ENCODE measurements around the gene PLCB1.

Gene PLCB1

DNA sequence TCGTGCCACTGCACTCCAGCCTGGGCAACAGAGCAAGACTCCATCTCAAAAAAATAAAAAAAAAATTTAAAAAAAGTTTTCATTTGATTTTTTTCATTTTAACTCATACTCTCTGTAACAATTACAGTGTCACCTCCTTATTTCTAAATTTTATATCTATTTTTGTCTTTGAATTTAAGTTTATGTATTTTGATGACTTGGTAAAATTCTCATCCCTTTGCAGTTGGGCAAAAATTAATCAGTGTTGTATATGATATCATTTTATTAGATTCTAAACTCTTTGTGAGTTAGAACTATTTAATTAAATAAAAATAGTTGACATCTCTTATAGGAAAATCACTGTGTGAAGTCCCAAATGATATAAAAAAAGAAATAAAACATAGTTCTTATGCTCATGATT lies 270.7 kb downstream of the PLCB1 start:
- TF ChIP-seq, protein P1, sequence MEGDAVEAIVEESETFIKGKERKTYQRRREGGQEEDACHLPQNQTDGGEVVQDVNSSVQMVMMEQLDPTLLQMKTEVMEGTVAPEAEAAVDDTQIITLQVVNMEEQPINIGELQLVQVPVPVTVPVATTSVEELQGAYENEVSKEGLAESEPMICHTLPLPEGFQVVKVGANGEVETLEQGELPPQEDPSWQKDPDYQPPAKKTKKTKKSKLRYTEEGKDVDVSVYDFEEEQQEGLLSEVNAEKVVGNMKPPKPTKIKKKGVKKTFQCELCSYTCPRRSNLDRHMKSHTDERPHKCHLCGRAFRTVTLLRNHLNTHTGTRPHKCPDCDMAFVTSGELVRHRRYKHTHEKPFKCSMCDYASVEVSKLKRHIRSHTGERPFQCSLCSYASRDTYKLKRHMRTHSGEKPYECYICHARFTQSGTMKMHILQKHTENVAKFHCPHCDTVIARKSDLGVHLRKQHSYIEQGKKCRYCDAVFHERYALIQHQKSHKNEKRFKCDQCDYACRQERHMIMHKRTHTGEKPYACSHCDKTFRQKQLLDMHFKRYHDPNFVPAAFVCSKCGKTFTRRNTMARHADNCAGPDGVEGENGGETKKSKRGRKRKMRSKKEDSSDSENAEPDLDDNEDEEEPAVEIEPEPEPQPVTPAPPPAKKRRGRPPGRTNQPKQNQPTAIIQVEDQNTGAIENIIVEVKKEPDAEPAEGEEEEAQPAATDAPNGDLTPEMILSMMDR (IDR thresholded peaks at IDR 0.05) = no peak

DNA sequence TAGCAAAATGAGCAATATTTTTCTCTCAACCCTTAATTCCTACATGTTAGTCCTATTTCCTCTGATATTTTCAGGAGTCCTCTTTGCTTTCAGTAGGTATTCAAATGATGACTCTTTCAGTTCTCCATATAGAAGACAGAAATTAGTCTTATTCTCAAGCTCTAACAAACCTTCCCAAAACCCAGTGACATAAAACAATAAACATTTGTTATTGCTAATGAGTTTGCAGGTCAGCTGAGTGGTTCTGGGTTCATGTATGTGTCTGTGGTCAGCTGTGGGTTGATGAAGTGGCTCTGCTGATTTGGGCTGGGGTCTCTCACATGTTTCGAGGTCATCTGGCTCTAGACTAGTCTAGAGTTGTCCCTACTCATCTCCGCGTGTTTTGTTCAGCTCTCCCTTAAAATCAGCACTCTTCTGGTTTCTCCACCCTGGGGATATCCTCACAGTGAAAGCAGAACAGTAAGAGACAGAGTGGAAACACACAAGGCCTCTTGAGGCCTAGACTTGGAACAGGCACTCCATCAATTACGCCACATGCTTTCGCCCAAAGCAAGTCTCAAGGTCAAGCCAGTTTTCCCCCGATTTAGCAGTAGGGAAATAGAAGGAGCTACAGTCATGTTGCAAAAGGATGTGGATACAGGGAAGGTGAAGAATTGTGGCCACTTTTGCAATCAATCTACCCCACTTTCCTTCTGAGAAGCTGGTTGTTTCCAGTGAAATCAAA lies 273.0 kb downstream of the PLCB1 start:
- TF ChIP-seq, protein P1 (IDR thresholded peaks at IDR 0.05) = no peak

DNA sequence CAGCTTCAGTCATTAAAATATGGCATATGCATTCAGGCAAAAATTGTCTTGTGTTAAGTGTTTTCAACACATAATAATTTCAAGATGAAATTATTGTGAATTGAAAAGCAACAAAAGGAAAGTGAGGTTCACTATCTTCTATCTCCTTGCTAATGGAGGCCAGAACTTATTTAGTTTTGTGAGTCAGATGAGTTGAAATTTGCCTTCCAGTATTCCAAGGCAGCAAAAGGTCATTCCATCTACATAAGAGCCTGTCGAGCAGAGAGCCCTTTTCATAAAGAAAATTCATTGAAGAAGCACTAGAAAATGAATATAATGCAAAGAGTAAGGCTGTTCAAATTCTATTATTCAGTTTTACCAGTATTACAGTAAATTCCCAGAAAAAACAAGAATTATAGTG lies 274.3 kb downstream of the PLCB1 start:
- TF ChIP-seq, protein P1 (IDR thresholded peaks at IDR 0.05) = no peak

DNA sequence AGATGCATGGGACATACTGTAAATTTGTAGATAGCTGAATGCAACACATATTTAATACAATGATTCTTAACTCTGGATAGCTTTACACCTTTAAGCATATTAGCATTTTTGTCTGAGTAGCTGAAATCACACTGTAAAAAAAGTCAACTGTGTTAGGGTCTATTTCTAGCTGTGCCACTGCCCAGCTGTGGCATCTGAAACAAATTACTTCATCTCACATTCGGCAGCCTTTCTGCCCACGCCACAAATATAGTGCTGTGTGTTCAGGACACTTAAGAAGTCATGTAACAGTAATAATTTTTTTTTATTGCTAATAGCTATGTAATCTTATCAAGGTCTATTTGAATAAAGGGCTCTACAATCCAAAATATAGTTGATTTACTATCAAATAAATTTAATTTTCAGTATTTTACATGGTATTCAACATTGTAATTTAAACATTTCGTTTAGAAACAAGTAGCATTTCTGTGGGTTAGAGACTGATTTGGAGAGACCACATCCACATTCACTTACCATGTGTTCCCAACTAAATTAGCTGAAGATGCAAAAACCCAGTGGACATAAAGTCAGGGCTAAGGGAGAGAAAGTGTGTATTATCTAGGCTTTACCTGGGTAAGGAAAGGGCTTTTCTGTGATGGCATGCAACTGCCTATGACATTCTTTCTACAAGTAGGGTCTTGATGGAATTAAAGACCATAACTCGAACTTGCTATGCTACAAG lies 276.7 kb downstream of the PLCB1 start:
- TF ChIP-seq, protein P1 (IDR thresholded peaks at IDR 0.05) = no peak

DNA sequence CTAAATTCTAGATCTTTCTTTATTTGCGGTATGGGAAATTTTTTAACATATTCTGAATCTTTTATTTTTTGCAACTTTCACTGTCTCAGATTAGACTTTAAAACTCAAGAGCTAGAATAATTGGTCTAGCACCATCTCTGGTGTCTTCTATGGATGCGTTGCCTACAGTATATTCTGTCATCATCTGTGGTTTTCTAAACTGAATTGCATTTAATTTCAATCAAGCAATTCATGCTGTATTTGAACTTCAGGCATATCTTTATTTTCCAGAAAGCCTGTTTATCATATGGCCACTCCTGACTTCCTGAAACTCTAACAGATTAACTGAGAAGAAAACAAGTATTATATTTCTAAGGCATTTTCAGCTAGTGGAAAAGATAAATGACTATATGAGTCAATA lies 281.6 kb downstream of the PLCB1 start:
- TF ChIP-seq, protein P1 (IDR thresholded peaks at IDR 0.05) = no peak

DNA sequence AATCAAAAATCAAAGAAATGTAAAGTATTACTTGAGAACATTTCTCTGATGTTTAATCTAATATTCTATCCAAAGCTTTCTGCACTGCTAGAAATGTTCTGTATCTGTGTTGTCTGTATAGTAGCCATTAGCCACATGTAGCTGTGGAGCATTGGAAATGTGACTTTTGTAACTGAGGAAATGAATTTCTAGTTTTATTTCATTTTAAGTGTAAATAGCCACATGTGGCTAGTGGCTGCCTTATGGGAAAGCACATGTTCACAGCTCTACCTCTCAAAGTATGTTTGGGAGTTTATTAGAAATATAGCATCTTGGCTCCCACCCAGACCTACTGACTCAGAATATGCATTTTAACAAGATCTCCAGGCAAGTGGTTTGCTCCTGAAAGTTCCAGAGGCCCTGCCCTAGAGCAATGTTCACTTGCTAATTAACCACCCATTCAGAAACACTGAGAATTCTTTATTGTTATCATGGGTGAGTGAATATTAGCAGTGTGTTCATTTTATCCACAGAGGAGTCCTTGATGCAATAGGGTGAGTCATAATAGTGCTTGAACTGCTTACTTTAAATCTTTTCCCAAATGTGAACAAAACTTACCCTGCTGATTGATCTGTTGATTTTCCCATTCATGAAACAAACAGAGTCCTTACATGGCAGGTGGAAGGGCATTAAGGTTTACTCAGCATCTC lies 282.7 kb downstream of the PLCB1 start:
- TF ChIP-seq, protein P1 (IDR thresholded peaks at IDR 0.05) = no peak

DNA sequence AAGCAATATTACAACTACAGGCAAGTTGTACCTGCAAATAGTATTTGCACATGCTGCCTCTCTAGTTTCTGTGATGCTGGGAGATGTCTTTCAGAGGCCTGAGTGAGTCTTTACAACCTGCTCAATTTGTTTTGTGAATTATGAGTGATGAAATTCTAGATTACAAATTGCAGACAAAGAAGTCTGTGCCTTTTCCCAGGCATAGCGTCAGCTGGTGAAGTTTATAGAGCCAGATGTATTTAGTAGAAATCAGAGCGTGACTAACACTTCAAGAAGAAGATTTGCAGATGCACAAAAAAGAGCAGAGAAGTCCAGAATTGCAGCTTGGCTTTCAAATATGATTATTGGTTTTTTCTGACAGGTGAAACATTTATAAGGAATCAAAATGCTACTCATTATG lies 289.9 kb downstream of the PLCB1 start:
- TF ChIP-seq, protein P1 (IDR thresholded peaks at IDR 0.05) = no peak

All from LNCAP (cell line).